Erythroblast (primary cell): Measurements from ENCODE around the gene LSM12.
"Not testable (repeated sequence)": the region's sequence is repeated elsewhere in the genome, so short reads cannot be mapped to it uniquely, and the experiment has no call there.

ENCODE experiments used
- DNase-seq, 2 experiments: peaks; one replicate each; lab custom pipeline; 2025; lab: John Stamatoyannopoulos, UW
- GATA1 ChIP-seq: IDR thresholded peaks from 2 replicates; pipeline ENCODE4 v1.6.1; 2011; ENCODE audit warnings: low read depth, mild to moderate bottlenecking, control low read depth, low read length, moderate library complexity
- POLR2A ChIP-seq: IDR thresholded peaks from 2 replicates; pipeline ENCODE4 v1.6.1; 2011; ENCODE audit warnings: mild to moderate bottlenecking, low read length

Gene LSM12

GRCh38 chr17:44005527-44006271 lies 60.8 kb downstream of the LSM12 start:
- peak; percentile 51 for DNase-seq
- no peak for TF ChIP-seq GATA1
- TF ChIP-seq POLR2A: no peak

GRCh38 chr17:44004761-44005526 lies 61.5 kb downstream of the LSM12 start:
- DNase-seq: peak; percentile 40 to 46

GRCh38 chr17:44004077-44004760 lies 62.3 kb downstream of the LSM12 start, which contains the start of gene NAGS:
Gene NAGS (plus strand): TSS chr17:44004622. CDS start chr17:44004664, 42 bp downstream.
- DNase-seq: peak; percentile 70 to 71
- TF ChIP-seq GATA1 (no peak), POLR2A (no peak)

More at GRCh38 chr17:44004761-44005526, 61.5 kb downstream of the LSM12 start:
- TF ChIP-seq POLR2A (no peak), GATA1 (no peak)

- no peak for TF ChIP-seq POLR2A
- TF ChIP-seq GATA1: no peak
Measured at GRCh38 chr17:44002141-44002848, 64.2 kb downstream of the LSM12 start.

GRCh38 chr17:44001461-44001920 lies 65.0 kb downstream of the LSM12 start:
- no peak for TF ChIP-seq GATA1
- TF ChIP-seq POLR2A: no peak
- DNase-seq: no peak

More at GRCh38 chr17:44002141-44002848, 64.2 kb downstream of the LSM12 start:
- DNase-seq: no peak

GRCh38 chr17:44000871-44001460 lies 65.5 kb downstream of the LSM12 start:
- no peak for DNase-seq
- TF ChIP-seq POLR2A (no peak), GATA1 (no peak)

GRCh38 chr17:44000141-44000860 lies 66.2 kb downstream of the LSM12 start:
- DNase-seq: peak; percentile 91 to 98
- TF ChIP-seq GATA1 (peak; percentile 84), POLR2A (no peak)

- no peak for DNase-seq
- TF ChIP-seq POLR2A: no peak
- TF ChIP-seq GATA1: no peak
Measured at GRCh38 chr17:43999024-43999423, 67.4 kb downstream of the LSM12 start.

GRCh38 chr17:43998552-43998951 lies 67.9 kb downstream of the LSM12 start:
- no peak for TF ChIP-seq POLR2A
- no peak for TF ChIP-seq GATA1
- peak in 1 of 2 experiments; percentile 33 for DNase-seq

GRCh38 chr17:43997180-43997579 lies 69.3 kb downstream of the LSM12 start:
- not testable (repeated sequence) for DNase-seq

GRCh38 chr17:43995150-43995471 lies 71.4 kb downstream of the LSM12 start:
- no peak for DNase-seq
- TF ChIP-seq GATA1: no peak
- TF ChIP-seq POLR2A: no peak

- TF ChIP-seq GATA1 (no peak), POLR2A (no peak)
- DNase-seq: peak; percentile 63 to 73
Measured at GRCh38 chr17:43994272-43995149, 72.0 kb downstream of the LSM12 start.
